ENCODE measurements around the gene ALS2.
A peak's percentile ranks its signal among the peaks of the same experiment; 100 is the strongest.

The ALS2 gene

DNA sequence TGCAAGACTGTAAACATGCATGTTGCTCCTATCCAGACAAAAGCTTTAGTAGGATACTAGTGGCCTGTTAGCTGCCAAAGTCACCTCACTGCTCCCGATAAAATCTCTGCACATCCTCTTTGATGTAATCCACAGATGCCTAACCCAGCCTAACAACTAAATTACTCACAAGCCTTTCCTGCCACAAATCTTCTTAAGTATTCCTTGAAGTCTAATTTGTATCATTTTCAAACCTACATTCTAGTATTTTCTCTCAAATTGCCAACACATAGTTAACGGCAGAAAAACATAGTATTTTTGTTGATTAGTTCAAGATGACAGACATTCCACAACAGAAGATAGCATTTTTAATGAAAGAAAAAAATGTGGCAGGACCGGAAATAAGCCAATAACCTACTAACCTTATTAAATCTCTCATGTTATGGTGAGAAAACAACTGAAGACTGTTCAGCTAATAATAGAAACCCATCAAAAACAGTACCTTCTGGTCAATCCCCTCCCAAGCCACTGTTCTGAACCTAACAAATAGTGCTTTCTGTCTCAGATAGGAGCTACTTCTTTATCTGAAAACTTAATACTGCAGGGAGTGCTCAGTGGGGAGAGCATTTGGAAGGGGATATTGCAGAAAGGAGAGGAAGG is 82.0 kb downstream of the ALS2 start, which contains the start of gene MPP4:
MPP4 (minus strand) TSS at position 57 of the 639 bp plus-strand sequence. CDS start 4,690 bp downstream, outside the sequence.
- CTCF ChIA-PET, result interaction anchor here (1.1 to 1.3 kb wide), 2 partner anchors 16 to 461 kb away, joined by 3 read pairs; no protein-coding TSS in a partner anchor
- 46% methylated on average over 1 of the region's 3 CpGs for WGBS (ENCODE audit: insufficient coverage)
- DNase-seq, result no peak

DNA sequence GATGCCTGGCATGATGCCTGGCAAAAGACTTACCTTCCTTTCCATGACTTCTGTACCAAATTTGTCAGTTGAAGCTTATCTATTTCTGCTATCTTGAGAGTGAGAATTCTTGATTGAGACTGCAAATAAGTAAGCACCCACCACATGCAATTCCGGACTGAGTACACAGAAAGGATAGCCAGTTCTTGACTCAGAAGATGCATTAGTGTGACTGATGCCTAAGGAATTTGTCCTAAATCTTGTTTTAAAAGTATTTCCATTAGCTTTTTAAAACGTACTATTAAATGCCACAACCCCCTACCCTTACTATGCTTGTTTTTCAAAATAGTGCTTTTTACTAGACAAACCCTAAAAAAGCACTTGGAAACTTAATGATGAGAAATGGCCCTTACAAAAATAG is 82.8 kb downstream of the ALS2 start:
- DNase-seq, result no peak
- no peaks in the 10 kb centered on the region for H3K27me3 ChIP-seq (replicated peaks in 2 of 5; ENCODE audit: control insufficient read depth in 4 of 5, insufficient read depth in 5 of 5, low read length in 4 of 5)
- ChIA-PET CTCF (interaction anchor here (1.1 kb wide), 1 partner anchor 460 kb away, joined by 3 read pairs; no protein-coding TSS in a partner anchor), POLR2A (no interaction called here)
- WGBS (ENCODE audit: insufficient coverage), result 60% methylated on average over 1 of the region's 2 CpGs
- no peak overlapping the region for H3K27ac ChIP-seq (ENCODE audit: insufficient read depth in 1 of 2, low read depth in 1 of 2, low read length in 2 of 2, poor library complexity in 1 of 2, severe bottlenecking in 2 of 2)
- peaks cover 0 to 2% (median 0%) of the 10 kb centered on the region in 5 experiments for H3K9me3 ChIP-seq (ENCODE audit: control extremely low read depth in 1 of 5, control insufficient read depth in 4 of 5, insufficient read depth in 2 of 5, low read depth in 1 of 5, low read length in 4 of 5)
- H3K36me3 ChIP-seq (ENCODE audit: control insufficient read depth in 4 of 4, insufficient read depth in 4 of 4, low read length in 3 of 4), result peaks cover 5 to 30% (median 18%) of the 10 kb centered on the region in 4 experiments
- no peak overlapping the region for H3K4me3 ChIP-seq (ENCODE audit: control insufficient read depth in 1 of 7, extremely low read depth in 1 of 7, insufficient read depth in 4 of 7, low read depth in 2 of 7, low read length in 6 of 7)
- no peaks in the 10 kb centered on the region for H3K4me1 ChIP-seq (ENCODE audit: control extremely low read depth in 1 of 4, control insufficient read depth in 4 of 4, insufficient read depth in 4 of 4, low read length in 3 of 4)

More for the DNA sequence above, 82.0 kb downstream of the ALS2 start, which contains the start of gene MPP4:
- POLR2A ChIA-PET, result no interaction called here
- Histone ChIP-seq H3K27ac (ENCODE audit: insufficient read depth in 1 of 2, low read depth in 1 of 2, low read length in 2 of 2, poor library complexity in 1 of 2, severe bottlenecking in 2 of 2) (no peak within 1 kb of the TSS), H3K9me3 (ENCODE audit: control extremely low read depth in 1 of 5, control insufficient read depth in 4 of 5, insufficient read depth in 2 of 5, low read depth in 1 of 5, low read length in 4 of 5) (peaks cover 0 to 2% (median 0%) of the 10 kb centered on the region in 5 experiments), H3K4me3 (ENCODE audit: control insufficient read depth in 1 of 7, extremely low read depth in 1 of 7, insufficient read depth in 4 of 7, low read depth in 2 of 7, low read length in 6 of 7) (no peak within 1 kb of the TSS), H3K4me1 (ENCODE audit: control extremely low read depth in 1 of 4, control insufficient read depth in 4 of 4, insufficient read depth in 4 of 4, low read length in 3 of 4) (no peaks in the 10 kb centered on the region), H3K27me3 (replicated peaks in 2 of 5; ENCODE audit: control insufficient read depth in 4 of 5, insufficient read depth in 5 of 5, low read length in 4 of 5) (no peaks in the 10 kb centered on the region), H3K36me3 (ENCODE audit: control insufficient read depth in 4 of 4, insufficient read depth in 4 of 4, low read length in 3 of 4) (peaks cover 5 to 37% (median 23%) of the 10 kb centered on the region in 4 experiments)

DNA sequence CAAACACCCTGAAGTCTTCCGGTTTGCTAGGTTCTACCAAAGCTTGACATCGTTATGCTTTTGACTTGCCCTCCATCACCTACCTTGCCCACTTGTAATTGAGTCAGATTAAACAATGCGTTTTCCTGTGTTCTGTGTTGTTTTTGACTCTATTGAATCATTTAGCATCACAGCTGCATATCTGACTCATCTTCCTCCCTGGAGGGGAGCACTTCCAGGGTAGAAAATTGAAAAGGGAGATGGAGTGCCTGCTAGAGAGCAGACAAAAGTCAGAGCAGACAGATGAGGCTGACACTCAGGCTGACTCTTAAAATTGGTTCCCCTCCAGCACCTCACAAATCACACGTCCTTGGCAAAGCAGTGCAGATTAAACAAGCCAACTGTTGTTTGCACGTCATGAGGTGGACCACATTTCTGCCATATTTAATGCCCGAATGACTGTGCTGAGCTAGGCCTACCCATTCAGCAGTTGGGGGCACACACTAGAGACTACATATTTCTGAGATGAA is 84.5 kb downstream of the ALS2 start:
- POLR2A ChIA-PET, result no interaction called here
- H3K4me3 ChIP-seq (ENCODE audit: control insufficient read depth in 1 of 7, extremely low read depth in 1 of 7, insufficient read depth in 4 of 7, low read depth in 2 of 7, low read length in 6 of 7), result no peak overlapping the region
- H3K9me3 ChIP-seq (ENCODE audit: control extremely low read depth in 1 of 5, control insufficient read depth in 4 of 5, insufficient read depth in 2 of 5, low read depth in 1 of 5, low read length in 4 of 5), result peaks cover 0 to 2% (median 0%) of the 10 kb centered on the region in 5 experiments
- 92% methylated on average over 5 of the region's 6 CpGs for WGBS (ENCODE audit: insufficient coverage)
- H3K4me1 ChIP-seq (ENCODE audit: control extremely low read depth in 1 of 4, control insufficient read depth in 4 of 4, insufficient read depth in 4 of 4, low read length in 3 of 4), result no peaks in the 10 kb centered on the region
- CTCF ChIA-PET, result interaction anchor here (0.9 to 1.5 kb wide), 2 partner anchors 8 to 11 kb away, joined by 4 read pairs; no protein-coding TSS in a partner anchor
- DNase-seq, result no peak
- no peak overlapping the region for H3K27ac ChIP-seq (ENCODE audit: insufficient read depth in 1 of 2, low read depth in 1 of 2, low read length in 2 of 2, poor library complexity in 1 of 2, severe bottlenecking in 2 of 2)
- H3K27me3 ChIP-seq (replicated peaks in 2 of 5; ENCODE audit: control insufficient read depth in 4 of 5, insufficient read depth in 5 of 5, low read length in 4 of 5), result no peaks in the 10 kb centered on the region
- H3K36me3 ChIP-seq (ENCODE audit: control insufficient read depth in 4 of 4, insufficient read depth in 4 of 4, low read length in 3 of 4), result peaks cover 2 to 13% (median 9%) of the 10 kb centered on the region in 4 experiments

DNA sequence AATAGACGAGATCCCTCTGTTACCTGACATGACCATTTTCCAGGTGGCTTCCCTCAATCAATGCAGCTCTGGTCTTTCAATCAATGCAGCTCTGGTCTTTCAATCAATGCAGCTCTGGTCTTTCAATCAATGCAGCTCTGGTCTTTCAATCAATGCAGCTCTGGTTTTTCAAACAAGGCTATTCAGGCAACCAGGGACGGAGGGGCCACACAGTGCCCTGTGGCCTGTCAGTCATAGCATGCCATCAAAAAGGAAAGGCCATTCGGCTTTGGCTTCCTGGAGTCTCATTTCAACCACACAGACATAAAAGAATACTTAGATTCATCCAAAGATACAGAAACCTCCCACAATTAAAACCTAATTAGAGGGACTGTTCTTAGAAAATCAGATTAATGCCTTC is 95.6 kb downstream of the ALS2 start:
- CTCF ChIA-PET, result no interaction called here
- WGBS (ENCODE audit: insufficient coverage), result 100% methylated on average over 2 of the region's 3 CpGs

DNA sequence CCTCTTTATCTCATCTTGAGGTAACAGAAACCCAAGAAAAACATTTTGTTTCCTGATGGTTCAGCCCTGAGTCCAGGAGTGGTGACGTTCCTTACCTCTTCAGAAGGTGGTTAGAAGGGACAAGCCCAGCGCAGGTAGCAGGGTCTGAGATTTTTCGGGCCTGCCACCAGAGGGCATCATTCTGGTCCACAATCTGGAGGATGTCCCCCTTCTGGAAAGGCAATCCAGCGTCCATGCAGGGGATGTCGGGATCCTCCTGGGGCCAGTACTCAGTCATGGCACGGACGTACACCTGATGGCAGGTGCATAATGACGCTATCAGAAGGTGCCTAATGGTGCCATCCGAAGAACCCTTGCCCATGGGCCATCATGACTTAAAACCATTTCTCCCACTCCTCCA is 100.0 kb downstream of the ALS2 start:
- Histone ChIP-seq H3K27me3 (replicated peaks in 2 of 5; ENCODE audit: control insufficient read depth in 4 of 5, insufficient read depth in 5 of 5, low read length in 4 of 5) (no peaks in the 10 kb centered on the region), H3K36me3 (ENCODE audit: control insufficient read depth in 4 of 4, insufficient read depth in 4 of 4, low read length in 3 of 4) (no peaks in the 10 kb centered on the region), H3K9me3 (ENCODE audit: control extremely low read depth in 1 of 5, control insufficient read depth in 4 of 5, insufficient read depth in 2 of 5, low read depth in 1 of 5, low read length in 4 of 5) (no peaks in the 10 kb centered on the region), H3K27ac (ENCODE audit: insufficient read depth in 1 of 2, low read depth in 1 of 2, low read length in 2 of 2, poor library complexity in 1 of 2, severe bottlenecking in 2 of 2) (no peak overlapping the region), H3K4me3 (ENCODE audit: control insufficient read depth in 1 of 7, extremely low read depth in 1 of 7, insufficient read depth in 4 of 7, low read depth in 2 of 7, low read length in 6 of 7) (no peak overlapping the region), H3K4me1 (ENCODE audit: control extremely low read depth in 1 of 4, control insufficient read depth in 4 of 4, insufficient read depth in 4 of 4, low read length in 3 of 4) (no peaks in the 10 kb centered on the region)
- WGBS (ENCODE audit: insufficient coverage), result 70% methylated on average over 6 of the region's 9 CpGs
- CTCF ChIA-PET, result no interaction called here
- DNase-seq, result peak in 2 of 3 donors; percentile 3 to 13
- POLR2A ChIA-PET, result no interaction called here

More for the DNA sequence above, 95.6 kb downstream of the ALS2 start:
- Histone ChIP-seq H3K4me1 (ENCODE audit: control extremely low read depth in 1 of 4, control insufficient read depth in 4 of 4, insufficient read depth in 4 of 4, low read length in 3 of 4) (no peaks in the 10 kb centered on the region), H3K4me3 (ENCODE audit: control insufficient read depth in 1 of 7, extremely low read depth in 1 of 7, insufficient read depth in 4 of 7, low read depth in 2 of 7, low read length in 6 of 7) (no peak overlapping the region), H3K27me3 (replicated peaks in 2 of 5; ENCODE audit: control insufficient read depth in 4 of 5, insufficient read depth in 5 of 5, low read length in 4 of 5) (no peaks in the 10 kb centered on the region), H3K36me3 (ENCODE audit: control insufficient read depth in 4 of 4, insufficient read depth in 4 of 4, low read length in 3 of 4) (no peaks in the 10 kb centered on the region), H3K9me3 (ENCODE audit: control extremely low read depth in 1 of 5, control insufficient read depth in 4 of 5, insufficient read depth in 2 of 5, low read depth in 1 of 5, low read length in 4 of 5) (no peaks in the 10 kb centered on the region), H3K27ac (ENCODE audit: insufficient read depth in 1 of 2, low read depth in 1 of 2, low read length in 2 of 2, poor library complexity in 1 of 2, severe bottlenecking in 2 of 2) (no peak overlapping the region)
- DNase-seq, result no peak
- POLR2A ChIA-PET, result no interaction called here

DNA sequence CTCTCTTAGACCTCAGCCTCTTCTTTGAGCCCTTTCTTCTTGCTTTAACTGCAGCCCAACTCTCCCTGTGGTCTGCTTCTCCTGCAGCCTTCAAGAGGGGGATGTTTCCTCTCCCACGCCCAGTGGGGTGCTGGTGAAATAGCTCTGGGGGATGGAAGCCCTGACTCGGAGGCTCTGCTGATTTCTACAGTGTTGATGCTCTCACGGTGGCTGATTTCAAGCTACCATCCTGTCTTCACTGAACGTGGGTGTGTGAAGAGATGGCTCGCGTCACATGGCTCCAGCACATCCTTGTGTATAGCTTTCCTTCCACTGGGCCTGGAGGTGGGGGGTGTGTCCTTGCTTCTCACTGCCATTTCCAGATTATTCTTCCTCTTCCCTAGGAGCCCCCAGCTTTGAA is 102.3 kb downstream of the ALS2 start:
- no peaks in the 10 kb centered on the region for H3K4me1 ChIP-seq (ENCODE audit: control extremely low read depth in 1 of 4, control insufficient read depth in 4 of 4, insufficient read depth in 4 of 4, low read length in 3 of 4)
- H3K36me3 ChIP-seq (ENCODE audit: control insufficient read depth in 4 of 4, insufficient read depth in 4 of 4, low read length in 3 of 4), result no peaks in the 10 kb centered on the region
- POLR2A ChIA-PET, result no interaction called here
- H3K27ac ChIP-seq (ENCODE audit: insufficient read depth in 1 of 2, low read depth in 1 of 2, low read length in 2 of 2, poor library complexity in 1 of 2, severe bottlenecking in 2 of 2), result no peak overlapping the region
- H3K4me3 ChIP-seq (ENCODE audit: control insufficient read depth in 1 of 7, extremely low read depth in 1 of 7, insufficient read depth in 4 of 7, low read depth in 2 of 7, low read length in 6 of 7), result no peak overlapping the region
- H3K9me3 ChIP-seq (ENCODE audit: control extremely low read depth in 1 of 5, control insufficient read depth in 4 of 5, insufficient read depth in 2 of 5, low read depth in 1 of 5, low read length in 4 of 5), result no peaks in the 10 kb centered on the region
- CTCF ChIA-PET, result interaction anchor here (1.1 kb wide), 1 partner anchor 12 kb away, joined by 3 read pairs; no protein-coding TSS in a partner anchor
- 82% methylated on average over 6 of the region's 6 CpGs for WGBS (ENCODE audit: insufficient coverage)
- no peak for DNase-seq
- H3K27me3 ChIP-seq (replicated peaks in 2 of 5; ENCODE audit: control insufficient read depth in 4 of 5, insufficient read depth in 5 of 5, low read length in 4 of 5), result no peaks in the 10 kb centered on the region

DNA sequence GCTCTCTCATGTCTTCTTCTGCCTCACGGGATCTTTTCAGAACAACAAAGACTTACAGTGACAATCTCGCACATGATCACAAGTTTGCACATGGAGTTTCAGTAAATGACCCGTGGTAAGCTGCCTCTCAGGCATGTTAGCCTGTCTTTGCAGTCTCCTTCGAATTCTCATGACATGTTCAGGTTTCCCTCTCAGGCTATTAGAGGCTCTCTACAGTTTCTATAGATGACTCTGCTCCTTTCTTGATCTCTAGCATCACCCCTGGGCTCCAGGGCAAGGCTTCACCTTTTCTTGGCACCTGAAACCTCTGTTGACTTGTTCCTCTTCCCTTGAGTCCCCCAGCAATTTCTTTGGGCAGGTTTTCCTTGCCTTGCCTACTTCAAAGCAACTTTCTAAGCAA is 105.3 kb downstream of the ALS2 start:
- Histone ChIP-seq H3K27ac (ENCODE audit: insufficient read depth in 1 of 2, low read depth in 1 of 2, low read length in 2 of 2, poor library complexity in 1 of 2, severe bottlenecking in 2 of 2) (no peak overlapping the region), H3K4me1 (ENCODE audit: control extremely low read depth in 1 of 4, control insufficient read depth in 4 of 4, insufficient read depth in 4 of 4, low read length in 3 of 4) (no peaks in the 10 kb centered on the region), H3K27me3 (replicated peaks in 2 of 5; ENCODE audit: control insufficient read depth in 4 of 5, insufficient read depth in 5 of 5, low read length in 4 of 5) (no peaks in the 10 kb centered on the region), H3K9me3 (ENCODE audit: control extremely low read depth in 1 of 5, control insufficient read depth in 4 of 5, insufficient read depth in 2 of 5, low read depth in 1 of 5, low read length in 4 of 5) (no peaks in the 10 kb centered on the region), H3K4me3 (ENCODE audit: control insufficient read depth in 1 of 7, extremely low read depth in 1 of 7, insufficient read depth in 4 of 7, low read depth in 2 of 7, low read length in 6 of 7) (no peak overlapping the region), H3K36me3 (ENCODE audit: control insufficient read depth in 4 of 4, insufficient read depth in 4 of 4, low read length in 3 of 4) (no peaks in the 10 kb centered on the region)
- ChIA-PET CTCF (no interaction called here), POLR2A (no interaction called here)
- DNase-seq, result no peak
- WGBS (ENCODE audit: insufficient coverage), result 93% methylated on average over 4 of the region's 4 CpGs

All from common myeloid progenitor, CD34-positive (primary cell).